ENCODE measurements around the gene RBM19.
"Not testable (repeated sequence)": the region's sequence is repeated elsewhere in the genome, so short reads cannot be mapped to it uniquely, and the experiment has no call there.

DNA sequence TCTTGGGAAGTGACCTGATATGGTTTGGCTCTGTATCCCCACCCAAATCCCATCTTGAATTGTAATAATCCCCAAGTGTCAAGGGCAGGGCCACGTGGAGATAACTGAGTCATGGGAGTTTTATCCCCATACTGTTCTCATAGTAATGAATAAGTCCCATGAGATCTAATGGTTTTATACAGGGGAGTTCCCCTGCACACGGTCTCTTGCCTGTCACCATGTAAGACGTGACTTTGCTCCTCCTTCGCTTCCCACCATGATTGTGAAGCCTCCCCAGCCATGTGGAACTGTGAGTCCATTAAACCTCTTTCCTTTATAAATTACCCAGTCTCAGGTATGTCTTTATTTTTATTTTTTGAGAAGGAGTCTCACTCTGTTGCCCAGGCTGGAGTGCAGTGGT lies 26.6 kb upstream of the RBM19 start:
- not testable (repeated sequence) for TF ChIP-seq CTCF (IDR thresholded peaks at IDR 0.05 in 8 of 11, conservative IDR thresholded peaks at IDR 0.05 in 3 of 11); POLR2A (IDR thresholded peaks at IDR 0.05)
